ENCODE measurements around the gene NRARP.

NRARP gene

DNA sequence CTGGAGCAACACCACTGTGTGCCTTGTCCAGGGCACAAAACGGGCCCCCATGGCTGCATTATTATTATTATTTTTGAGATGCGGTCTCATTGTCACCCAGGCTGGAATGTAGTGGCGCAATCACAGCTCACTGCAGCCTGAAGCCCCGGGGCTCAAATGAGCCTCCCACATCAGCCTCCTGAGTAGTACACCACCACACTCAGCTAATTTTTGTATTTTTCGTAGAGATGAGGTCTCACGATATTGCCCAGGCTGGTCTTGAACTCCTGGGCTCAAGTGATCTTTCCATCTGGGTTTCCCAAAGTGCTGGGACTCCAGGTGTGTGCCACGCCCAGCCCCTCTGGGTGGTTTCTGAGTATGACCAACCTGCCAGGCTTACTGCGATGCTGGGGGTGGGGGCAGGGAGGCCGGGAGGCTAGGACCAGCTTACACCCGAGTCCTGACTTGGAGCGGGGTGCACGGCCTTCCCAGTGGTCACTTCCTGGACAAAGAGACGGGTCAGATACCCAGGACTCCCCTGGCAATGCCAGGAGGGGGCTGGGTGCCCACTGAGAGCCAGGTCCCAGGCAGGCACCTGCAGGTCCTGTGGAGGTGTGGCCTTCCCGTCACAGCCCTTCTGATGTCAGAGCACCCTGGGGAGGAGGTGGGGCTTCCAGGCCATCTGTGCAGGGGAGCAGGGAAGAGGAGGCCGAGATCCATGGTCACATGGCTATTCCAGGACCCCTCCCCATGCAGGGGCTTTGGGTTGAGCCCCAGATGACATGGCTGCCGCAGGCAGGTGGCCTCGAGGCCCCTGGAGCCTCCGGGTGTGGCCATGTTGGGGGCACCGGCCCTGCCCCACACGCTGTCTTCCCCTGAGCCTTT, 8.3 kb upstream of the NRARP start:
- DNase-seq = no peak

DNA sequence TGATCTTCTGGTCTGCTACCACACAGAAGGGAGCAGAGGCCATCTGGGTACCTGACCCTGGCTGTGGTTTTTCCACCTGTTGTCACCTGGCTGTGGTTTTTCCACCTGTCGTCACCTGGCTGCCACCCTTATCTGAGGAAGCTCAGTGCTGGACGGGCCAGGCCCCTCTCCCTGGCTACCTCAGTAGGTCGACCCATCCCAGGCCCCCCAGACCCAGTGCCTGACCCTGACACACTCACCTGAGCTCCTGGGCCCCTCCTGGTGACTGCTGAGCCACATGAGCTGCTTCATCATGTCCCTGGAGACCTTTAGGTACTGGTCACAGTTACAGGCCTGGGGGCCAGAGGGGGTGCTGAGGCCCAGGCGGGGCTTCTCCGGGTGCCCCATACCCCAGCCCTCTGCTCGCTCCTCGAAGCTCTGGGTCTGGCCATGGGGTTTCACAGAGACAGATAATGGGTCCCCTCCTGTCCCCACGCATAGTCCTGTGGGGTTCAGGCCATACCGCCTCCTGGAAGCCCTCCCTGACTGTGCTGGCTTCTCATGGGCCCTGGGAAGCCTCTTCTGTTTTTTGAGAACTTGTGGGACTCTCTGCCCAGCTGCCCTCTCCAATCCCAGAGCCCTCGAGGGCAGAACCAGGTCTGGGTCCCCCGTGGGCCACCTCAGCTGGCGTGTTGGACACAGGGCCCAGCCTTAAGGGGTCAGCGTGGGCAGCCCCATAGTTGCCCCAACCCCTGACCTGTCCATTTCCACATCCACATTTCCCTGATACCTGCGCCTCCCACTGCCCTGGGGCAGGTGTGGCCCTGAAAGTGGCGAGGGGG, 7.5 kb upstream of the NRARP start:
- DNase-seq = no peak

DNA sequence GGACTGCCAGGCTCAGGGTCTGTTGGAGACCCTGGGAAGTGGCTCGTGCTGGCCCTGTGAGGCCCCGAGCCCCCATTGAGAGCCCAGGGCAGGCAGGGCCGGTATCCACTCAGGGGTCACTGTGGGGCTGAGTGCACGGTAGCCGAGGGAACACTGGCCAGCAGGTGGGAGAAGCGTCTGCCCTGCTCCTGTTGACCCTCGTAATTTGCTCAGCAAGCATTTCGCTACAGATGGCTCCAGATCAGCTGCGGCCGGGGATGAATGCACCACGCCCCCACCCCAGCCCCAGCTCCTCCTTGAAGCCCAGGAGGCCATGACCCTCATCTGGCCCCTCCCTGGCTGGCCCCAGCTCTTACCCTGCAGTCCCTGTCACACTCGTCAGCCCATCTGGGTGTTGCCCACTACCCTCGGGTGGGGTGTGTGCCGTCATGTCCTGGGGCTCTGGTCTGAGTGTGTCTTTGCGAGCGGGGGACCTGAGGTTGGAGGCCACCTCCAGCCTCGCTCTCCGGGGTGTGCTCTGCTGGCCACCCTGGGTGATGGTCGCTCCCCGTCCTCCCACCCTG, 6.1 kb upstream of the NRARP start:
- no peak for DNase-seq

DNA sequence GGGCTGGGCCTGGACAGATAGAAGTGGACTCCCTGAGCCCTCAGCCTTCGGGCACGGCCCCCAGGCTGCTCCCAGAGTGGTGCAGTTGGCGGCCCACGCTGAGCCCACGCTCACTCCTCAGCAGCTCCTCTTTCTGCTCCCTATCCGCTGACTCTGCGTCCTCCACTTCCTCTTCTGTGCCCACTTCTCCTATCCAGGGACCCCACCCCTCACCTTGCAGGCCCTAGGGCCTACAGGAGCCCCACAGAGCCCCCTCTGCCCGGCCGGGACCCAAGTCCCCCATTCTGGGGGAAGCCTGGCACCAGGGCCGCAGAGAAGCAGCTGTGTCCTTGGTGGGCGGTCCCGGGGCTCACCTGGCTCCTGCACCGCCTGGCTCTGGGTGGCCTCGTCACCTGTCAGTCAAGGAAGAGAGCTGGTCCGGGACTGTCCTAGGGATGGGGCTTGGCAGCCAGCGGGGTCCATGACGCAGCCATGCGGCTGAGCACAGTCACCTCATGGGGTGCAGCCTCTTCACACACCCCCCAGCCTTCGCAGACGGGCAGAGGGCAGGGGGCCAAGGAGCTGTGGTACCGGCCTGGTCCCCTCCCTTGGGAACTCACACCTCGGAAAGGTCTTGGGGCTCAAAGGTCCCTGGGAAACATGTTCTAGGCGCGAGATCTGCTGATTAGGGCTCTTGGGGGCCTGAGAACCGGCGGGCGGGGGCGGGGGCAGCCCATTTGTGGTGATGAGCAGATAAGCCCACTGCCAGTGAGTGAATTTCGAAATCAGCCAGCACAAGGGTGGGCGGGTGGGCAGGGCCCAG, 5.4 kb upstream of the NRARP start:
- DNase-seq = no peak

DNA sequence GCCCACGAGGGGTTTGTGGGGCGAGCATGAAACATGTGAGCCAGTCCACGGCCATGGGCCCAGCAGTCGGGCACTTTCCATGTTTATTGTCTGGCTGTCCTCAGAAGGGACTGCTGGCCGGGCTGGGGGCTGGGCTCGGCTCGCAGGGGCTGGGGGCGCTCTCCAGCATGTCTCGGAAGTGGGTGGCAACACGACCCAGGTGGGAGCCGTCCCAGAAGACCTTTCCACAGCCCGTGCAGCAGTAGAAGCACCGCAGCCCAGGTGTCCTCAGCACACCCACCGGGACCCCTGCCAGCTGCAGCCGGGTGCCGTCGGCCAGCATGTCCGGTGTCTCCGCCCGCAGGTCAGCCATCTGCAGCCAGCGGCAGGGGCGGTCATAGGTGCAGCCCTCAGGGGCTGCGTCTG, 4.8 kb upstream of the NRARP start:
- no peak for DNase-seq

DNA sequence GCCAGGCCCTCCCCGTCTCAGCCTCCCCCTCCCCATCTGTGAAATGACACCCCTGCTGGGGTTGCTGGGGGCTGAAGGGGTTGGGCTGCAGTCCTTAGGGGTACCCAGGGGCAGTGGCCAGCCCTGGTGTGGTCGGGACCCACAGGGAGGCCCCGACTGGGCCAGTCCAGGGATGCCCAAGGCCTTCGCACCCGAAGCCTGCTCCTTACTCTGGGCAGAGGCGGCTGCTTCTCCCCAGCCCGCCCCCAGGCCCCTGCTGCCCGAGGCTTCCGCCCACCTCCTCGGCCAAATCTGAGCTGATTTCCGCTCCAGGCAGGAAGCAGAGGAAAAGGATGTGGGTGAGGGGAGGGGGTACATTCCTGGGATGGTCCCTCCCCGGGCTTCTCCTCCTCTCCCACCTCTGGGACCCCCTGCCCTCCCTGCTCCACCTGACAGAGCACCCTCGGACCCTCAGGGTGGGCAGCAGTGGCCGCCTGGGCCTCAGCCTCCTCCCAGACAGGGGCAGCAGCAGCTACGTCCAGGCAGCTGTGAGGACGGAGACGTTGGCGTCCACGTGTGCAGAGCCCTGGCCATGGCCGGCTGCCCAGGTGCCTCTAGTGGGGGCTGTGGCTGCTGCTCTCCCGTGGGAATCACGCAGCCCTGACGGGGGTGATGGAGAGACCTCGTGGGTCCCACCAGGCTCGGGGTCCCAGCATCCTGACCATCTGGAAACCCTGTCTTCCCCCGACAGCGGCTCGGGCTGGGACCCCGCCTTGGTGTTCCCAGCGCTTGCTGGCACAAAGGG, 4.2 kb upstream of the NRARP start:
- DNase-seq = no peak

DNA sequence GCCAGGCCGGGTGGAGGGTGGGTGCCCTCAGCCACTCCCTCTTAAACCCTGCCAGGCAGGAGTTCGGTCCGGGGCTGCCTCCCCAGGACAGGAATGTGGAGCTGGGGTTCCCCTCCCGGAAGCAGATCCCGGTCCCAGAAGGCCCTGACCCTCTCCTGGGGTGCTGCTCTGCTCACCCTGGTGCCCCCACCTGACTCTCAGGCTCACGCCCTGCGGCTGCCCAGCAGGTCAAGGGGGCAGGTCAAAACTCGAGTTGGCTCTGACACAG, 3.7 kb upstream of the NRARP start:
- no peak for DNase-seq

DNA sequence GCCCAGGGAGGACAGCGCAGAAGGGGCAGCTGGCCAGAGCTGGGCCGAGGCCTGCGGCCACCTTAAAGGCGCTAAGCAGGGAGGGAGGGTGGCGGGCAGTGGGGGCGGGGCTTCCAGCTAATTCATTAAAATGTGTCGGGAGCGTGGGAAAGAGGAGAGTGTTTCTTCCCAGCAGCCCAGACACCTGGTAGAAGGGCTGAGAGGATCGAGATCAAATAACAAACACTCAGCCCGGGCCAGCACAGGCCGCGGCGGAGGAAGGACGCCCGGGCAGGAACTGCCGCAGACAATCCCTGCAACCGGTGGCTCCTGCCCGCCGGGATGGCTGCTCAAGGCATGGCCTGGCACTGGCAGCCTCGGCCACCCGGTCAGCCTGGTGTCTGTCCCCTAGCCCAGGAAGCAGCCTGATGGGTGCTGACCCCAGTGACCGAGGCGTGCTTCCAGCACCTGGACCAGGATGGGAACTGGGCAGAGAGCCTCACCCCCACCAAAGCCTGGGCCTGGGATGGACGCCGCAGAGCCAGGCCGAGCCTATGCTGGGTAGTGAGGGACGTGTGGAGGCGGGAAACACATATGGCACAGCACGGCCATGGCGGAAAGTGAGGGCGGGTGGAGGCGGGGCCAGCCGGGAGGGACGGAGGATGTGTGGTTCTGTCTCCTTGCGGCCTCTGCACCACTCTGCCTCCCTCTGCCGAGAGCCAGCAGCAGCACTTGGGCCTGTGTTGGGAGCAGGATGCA, 3.2 kb upstream of the NRARP start:
- DNase-seq = no peak

DNA sequence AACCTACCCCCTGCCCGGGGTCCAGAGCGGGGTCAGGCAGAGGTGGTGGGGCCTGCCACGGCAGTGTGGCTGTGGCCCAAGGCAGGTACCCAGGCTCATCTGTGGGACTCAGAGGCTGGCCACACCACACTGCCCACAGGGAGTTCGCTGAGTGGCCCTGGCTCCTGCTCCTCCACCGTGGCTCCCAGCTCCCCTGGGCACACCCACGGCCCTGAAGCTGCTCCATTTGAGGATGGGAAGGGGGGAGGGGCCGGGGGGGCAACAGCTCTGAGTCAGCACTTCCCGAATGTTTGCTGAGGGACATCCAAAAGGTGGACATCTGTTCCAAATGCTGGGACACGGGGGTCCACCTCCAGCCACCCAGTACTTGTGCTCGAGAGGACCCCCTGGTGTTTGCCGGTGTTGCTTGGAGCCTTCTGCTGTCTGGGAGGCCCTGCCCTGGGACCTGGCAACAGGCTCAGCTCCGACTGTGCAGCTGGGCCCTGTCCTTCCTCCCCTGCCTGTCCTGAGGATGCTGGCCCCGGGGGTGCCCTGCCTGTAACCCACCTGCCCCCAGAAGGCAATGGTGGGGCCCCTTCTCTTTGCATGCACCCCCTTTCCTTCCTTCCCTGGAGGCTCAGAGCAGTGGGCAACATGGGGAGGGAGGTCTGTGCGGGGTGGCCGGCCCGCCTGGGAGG, 2.5 kb upstream of the NRARP start:
- no peak for DNase-seq

DNA sequence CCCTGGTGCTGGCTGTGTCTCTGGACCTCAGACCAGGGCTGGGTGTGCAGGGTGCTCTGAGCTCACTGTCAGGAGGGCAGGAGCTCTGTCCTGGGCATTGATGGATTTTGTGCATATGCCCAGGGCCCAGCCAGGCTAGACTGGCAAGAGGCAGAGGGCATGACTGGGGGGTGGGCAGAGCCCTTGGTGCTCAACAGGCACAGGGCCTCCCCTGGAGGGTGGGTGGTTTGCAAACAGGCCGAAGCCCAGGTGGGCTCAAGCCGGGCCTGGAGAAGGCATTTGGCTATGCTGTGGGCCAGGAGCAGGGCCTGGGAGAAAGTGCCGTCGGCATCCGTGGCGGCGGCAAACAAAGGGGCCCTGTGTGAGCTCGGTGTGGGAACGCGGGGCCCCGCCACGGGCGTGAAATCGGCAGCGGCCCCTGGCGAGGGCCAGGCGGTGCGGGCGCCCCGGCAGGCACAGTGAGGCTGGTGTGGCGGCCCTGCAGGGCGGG, 1.9 kb upstream of the NRARP start:
- DNase-seq = no peak

DNA sequence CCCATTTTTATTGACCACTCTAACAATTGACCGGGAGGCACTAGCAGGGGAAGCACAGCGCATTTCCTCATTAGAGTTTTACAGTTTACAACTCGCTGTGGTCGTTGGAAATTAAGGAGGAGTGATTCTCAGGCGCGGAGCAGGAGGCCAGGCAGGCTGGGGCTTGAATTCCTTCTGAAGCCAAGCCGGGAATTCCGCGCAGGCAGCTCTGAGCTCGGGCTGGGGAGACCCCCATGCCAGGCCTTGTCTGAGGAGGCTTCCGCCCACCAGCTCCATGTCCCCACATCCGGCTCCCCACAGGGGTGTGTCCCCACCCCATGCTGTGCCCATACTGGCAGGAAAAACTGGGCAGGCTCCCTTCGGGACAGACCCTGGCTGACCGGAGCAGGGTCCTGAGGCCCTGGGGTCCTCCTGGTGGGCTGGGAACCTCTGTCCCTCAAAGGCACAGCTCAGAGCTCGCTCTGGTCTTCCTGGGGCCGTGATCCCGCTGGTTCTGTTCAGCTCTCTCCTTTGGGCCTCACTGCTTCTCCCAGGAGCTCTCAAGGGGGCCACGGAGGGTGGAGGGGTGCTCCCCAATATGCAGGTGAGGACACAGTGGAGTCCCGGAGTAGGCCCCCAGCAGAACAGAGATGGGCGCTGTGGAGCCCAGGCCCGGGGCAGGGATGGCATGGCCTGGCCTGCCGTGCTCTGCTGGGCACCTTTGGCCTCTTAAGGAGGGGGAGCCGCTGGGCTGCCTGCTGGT, 1.3 kb upstream of the NRARP start:
- DNase-seq = no peak

DNA sequence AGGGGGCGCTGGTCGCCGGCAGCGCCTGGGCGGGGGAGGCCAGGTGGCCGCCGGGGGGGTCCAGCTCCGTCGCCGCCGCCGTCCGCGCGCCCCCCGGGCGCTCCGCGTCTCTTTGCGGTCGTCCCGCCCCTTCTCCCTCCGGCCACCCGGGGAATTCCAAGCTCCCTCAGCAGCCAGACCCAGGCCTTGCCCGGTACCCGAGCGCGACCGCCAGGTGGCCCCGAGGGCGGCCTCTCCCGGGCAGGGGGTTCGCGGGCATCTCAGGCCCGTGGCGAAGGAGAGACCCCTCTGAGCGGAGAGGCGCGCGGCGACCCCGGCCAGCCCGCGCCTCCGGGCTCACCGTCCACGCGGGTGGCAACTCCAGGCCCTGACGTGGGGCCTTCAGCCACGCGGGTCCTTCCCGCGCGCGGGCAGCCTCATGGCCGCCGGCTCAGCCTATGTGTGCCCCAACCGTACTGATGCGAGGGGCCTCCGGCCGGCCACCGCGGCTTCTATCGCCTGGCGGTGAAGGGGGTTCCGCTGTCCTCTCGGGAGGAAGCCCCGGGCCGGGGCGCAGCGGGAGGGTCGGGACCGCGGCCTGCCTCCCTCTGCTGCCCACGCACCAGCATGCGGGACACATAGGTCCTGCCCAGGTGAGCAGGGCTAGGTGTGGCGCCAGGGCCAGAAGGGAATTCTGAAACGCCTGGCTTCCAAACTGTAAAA, 529 bp upstream of the NRARP start:
- no peak for DNase-seq

DNA sequence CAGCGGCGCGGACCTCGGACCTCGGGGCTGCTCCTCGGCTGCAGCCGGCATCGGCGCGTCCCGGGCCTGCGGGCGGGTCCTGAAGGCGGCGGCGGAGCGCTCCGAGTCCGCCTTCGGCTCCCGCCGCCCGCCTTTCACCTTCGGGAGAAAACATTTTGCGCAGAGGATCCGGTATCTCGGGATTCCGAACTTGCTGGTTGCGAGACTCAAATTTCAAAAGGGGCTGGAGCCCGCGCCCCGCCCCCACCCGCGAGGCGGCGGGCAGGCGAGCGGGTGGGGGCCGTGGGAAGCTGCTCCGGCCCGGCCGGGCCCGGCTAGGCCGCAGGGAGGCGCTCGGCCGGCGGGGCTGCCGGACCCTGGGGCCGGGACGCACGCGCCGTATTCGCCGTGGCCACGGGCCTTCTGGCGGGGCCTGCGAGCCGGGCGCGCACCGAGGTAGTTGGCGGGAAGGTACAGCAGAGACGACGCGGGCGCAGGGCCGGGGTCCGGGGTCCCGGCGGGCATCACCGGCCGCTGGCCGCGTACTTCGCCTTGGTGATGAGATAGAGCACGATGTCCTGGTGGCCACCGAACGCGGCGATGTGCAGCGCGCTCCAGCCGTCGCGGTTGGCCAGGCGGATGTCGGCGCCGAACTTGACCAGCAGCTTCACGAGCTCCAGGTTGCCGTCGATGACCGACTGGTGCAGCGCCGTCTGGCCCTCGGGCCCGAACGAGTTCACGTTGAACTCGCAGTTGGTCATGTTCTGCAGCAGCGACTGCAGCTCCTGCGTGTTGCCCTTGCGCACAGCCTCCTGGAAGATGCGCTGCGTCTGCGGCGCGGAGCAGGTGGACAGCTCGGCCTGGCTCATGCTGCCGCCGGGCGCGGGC, 757 bp downstream of the NRARP start:
- DNase-seq = peak in 1 of 2 experiments; percentile 35

DNA sequence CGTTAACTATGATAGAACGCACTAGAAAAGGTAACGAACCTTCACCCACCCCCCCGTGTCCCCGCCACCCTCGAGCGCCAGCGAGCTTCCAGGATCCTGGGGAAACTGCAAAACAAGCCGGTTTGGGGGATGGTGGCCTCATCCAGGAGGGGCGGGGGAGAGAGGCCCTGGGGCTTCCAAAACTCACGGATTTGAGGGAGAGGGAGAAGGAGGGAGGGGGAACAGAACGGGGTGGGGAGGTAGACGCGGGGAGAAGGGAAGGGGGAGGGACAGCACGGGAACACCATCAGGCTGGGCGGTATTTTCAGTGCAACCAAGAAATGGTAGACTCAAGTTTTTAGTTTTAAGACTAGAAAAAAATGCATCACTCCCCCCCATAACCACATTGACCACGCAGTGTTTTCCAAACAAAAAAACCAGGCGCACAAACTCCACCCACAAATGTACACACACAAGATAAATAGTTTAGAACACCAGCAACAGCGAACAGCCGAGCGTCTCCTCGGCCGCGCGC, 1.4 kb downstream of the NRARP start:
- DNase-seq = peak in 1 of 2 experiments; percentile 16

DNA sequence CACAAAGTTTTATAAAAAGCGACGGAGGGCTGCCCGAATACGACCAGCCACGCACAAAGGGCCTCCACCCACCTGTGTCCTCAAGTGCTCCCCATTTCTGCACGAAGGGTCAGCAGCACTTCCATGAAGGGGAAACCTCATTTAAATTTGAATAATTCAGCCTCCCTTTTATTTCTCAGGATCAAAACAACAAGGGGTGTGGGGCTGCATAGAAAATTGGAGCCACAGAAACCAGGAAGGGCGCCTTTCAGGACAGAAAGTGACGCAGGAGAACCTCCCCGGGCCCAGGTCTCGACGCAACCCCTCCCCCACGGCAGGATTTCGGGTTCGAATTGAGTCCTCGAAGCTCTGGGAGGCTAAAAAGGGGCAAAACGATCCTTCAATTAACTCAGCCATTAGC, 2.1 kb downstream of the NRARP start:
- DNase-seq = no peak

DNA sequence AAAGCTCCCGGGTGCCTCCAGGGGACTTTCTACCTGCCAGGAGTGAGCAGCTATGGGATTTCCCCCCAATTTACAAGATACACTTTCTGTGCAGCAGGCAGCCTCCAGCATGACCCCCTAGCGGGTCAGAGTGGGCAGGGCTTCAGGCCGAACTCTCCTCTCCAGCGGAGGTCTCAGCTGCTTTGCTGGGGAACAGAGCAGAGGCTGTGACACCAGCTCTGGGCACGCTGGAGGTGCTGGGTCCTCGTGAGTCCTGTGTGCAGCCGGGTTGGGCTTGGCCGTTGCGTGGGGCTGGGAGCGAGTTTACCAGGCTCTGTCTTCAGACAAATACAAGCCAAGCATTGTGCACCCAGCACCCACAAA, 2.9 kb downstream of the NRARP start:
- DNase-seq = no peak

DNA sequence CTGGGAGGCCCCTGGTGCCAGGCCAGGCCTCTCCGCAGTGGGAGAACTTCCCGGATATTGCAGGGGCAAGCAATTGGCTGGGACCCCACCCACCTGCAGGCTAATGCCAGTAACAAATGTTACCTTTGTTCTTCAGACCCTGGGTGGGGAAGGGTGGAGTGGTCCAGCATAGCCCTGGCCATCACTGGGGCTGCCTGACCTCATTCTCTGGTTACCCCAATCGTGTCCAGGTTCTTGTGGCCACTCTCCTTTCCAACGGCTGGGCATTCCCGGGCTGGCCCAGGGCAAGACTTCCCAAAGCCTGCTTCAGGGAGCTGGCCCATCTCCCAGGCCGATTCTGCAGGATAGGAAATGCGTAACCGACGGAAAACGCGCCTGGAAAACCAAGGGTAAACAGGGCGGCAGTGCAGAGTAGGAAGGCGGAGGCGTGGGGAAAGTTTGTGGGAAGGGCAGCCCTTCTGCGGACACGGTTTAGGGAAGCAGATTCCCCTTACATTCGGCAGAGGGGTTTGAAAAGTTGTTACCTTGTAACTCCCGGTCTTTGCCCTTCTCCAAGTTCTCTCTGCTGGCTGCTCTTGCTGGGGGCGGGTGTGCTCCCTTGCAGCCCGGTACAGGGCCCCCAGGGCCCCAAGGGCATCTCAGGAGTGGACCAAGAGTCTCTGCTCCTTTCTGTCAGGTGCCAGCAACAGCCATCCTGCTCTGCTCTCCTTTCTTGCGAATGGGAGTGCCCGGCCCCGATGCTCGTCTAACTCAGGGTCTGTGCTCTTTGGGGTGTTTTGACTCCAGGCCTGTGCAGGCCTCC, 3.5 kb downstream of the NRARP start:
- DNase-seq = no peak
